Raji (cell line): Measurements from ENCODE around the gene USP7.

Experiments
- POLR2A ChIP-seq: IDR thresholded peaks from 2 replicates; pipeline ENCODE4 v1.6.1; 2011; ENCODE audit warnings: low read depth, low read length, control low read depth; ENCODE audit not compliant: insufficient read depth

USP7 gene

DNA sequence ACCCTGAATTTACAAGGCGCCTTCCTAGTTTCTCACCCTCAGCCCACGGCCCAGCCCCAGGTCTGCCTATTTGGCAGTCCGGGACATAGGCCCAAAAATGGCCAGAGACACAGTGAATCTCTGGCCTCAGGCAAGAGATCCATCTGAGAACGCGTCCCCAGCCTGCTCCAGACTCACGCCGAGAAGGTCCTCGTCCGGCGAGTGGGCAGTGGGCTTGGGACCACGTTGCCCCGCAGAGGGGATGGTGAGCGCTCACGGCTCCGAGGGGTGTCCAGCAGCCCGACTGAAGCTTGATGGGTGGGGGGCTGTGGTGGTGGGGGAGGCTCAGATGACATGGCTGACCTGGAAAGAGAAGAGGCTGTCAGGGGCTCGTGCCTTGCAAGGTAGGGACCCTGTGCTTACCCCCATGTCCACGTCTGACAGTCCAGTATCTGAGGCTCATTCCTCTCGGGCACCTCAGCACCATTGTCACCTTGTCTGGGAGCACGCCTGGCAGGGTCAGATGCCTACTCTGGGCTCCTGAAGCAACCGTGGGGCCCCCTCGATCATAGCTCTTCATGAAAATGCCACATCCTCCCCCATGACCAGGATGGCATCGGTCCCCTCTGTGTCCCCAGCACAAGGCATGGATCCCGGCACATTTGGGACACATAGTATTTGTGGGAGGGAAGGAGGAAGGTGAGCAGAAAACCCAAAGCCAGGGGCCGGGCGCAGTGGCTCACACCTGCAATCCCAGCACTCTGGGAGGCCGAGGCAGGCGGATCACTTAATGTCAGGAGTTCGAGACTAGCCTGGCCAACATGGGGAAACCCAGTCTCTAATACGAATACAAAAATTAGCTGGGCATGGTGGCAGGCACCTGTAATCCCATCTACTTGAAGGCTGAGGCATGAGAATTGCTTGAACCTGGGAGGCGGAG lies 104.5 kb downstream of the USP7 start:
- TF ChIP-seq POLR2A = no peak

DNA sequence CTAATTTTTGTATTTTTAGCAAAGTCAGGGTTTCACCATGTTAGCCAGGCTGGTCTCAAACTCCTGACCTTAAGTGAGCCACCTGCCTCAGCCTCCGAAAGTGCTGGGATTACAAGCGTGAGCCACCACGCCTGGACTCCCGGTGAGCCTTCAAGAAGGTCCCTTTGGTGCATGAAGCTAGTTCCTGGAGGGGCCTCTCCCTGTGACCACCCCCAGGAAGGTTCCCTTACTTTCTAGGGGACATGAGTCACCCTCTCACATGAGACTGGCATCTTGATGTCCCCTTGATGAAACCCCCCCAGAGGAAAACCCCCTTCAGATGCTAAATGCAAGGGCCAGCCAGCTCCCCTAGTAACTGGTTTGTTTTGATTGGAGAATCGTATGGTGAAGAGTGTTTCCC lies 107.7 kb downstream of the USP7 start:
- no peak for TF ChIP-seq POLR2A

DNA sequence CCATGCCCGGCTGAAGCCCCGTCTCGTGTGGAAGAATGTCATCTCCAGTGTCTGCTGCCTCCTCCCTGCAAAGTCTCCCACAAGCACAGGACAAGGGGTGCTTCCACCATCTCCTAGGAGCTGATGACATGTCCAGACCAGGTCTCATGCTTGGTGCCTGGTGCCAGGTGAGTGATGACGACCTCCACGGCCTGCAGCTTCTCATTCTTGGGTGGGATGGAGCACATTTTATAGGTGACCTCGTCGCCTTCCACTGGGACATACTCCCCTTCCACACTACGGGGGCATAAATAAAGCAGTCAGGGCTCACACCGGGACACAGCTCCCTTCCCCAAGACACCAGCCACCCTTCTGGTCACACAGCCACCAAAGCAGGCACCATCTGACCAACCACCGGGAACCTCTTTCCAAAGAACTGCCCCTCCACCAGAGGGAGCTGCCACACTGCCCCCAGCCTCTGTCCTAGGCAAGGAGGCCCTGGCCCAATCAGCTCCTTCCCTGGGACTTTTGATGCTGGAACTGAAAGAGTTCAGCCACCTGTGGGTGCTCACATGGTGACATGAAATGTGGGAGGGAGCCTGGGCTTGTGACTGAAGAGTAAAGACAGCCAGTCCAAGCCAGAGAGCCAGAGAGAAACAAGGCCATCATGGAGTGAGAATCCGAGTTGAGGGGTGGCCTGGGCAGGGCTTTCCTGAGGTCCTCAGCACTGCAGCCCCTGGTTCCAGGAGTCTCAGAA lies 108.5 kb downstream of the USP7 start:
- no peak for TF ChIP-seq POLR2A

DNA sequence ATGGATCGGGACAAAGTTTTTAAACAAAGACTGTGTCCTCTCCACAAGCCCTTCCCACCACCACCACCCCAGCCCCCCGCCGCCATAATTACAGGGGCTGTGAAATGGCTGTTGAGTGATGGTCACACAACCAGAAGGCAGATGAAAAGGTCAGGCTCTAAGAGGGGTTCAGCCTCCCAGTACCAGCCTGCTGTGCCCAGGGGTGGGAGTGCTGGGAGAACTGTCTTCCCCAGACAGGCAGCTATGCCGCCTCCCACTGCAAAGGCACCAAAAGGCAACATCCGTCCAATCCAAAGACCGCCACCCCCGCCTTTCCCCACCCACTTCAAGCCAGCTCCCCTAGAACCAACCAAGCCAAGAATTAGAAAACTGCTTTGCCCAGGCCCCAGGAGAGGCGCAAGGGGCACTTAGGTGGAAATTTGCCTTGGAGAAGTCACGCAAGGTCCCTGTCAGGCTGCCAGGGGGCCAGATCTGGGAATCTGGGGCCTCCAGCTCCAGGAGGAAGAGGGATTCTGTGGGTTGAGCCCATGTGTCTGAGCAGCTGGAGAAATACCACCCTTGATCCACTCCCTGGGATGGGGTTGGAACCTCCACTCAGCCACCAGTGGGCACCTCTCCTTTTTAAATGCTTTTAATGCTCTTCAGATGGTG lies 109.3 kb downstream of the USP7 start:
- no peak for TF ChIP-seq POLR2A

DNA sequence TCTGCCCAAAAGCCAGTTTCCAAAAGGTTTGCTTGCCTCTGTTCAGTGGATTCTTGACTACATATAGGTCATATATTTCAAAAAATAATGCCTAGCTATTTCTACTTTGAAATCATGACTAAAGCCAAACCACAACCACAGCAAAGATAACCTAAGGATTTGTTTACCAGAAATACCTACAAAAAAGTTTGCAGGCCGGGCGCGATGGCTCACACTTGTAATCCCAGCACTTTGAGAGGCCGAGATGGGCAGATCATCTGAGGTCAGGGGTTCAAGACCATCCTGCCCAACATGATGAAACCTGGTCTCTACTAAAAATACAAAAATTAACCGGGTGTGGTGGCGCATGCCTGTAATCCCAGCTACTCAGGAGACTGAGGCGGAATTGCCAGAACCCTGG lies 110.1 kb downstream of the USP7 start:
- no peak for TF ChIP-seq POLR2A

DNA sequence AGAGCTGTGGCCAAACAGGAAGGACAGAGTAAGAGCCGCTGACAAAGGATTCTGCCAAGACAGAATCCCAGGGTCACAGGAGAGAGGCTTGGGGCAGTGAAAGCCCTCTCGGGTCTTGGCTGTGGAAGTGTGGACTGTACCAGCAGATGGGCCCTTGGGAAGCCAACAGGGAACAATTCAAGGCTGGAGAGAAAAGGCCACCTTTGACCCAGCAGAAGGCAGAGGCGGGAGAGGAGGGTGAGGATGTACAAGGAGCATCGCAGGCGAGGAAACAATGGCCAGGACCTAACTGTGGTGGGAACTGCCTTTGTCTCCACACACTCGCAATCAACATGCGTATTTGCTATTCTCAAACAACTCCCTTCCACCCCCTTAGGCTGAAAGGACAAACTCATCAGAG lies 110.6 kb downstream of the USP7 start:
- no peak for TF ChIP-seq POLR2A

DNA sequence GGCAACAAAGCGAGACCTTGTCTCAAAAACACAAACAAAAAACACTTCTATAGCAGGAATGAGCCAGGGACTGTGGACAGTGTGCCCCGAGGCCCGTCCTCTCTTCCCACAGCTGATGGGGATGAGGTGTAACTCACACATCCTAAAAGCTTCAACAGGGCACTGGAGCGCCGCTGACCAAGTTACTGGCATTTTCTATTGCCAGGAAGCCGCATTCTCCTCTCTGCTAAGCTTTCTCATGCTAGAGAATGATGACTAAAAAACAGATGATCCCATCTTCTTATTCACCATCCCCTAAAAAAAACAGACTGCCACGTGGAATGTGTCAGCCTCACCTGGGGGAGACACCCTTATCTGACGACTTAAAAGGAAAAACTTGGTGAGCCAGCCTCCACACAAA lies 111.2 kb downstream of the USP7 start:
- no peak for TF ChIP-seq POLR2A

DNA sequence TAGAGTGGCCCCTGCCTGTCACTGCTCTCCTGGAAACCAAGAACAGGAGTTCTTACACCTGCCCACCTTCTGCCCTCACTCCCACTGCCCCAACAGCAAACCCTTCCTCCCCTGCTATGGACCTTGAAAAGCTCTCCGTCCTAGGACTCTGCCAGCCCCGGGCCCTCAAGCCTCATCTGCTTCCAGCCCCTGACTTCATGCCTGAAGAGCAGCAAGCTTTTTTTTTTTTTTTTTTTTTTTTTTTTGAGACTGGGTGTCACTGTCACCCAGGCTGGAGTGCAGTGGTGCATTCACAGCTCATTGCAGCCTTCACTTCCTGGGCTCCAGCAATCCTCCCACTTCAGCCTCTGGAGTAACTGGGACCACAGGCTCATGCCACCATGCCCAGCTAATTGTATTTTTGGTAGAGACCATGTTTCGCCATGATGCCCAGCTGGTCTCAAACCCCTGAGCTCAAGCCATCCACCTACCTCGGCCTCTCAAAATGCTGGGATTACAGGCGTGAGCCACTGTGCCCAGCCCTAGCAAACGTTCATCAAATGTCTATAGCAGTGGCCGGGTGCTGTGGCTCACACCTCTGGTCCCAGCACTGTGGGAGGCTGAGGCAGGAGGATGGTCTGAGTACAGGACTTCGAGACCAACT lies 111.8 kb downstream of the USP7 start:
- no peak for TF ChIP-seq POLR2A

DNA sequence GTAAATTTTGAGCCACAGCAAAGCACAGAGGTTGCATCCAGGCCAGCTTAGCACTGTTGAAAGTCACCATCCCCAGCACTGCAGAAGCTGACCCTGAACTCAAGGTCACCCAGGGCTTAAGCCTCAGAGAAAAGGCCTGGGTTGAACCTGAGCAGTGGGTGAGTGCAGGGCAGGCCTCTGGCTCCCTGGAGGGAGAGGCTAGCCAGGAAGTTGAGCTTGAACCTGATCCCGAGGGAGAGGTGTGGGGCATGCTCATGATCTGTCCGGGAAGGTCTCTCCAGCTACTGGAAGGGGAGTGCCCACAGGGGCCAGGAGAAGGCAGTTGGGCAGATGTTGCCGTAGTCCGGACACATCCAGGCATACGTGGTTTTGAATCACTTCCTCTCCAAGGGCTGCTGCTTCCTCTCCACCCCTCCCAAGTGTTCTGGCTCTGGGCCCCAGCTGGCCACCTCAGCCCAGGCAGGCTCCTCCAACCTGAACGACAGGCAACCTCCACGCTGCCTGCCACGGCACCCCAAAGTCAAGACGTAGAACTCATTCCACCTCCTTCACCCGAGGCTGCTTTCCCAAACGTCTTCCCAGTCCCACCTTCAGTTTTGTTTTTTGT lies 113.3 kb downstream of the USP7 start:
- no peak for TF ChIP-seq POLR2A

DNA sequence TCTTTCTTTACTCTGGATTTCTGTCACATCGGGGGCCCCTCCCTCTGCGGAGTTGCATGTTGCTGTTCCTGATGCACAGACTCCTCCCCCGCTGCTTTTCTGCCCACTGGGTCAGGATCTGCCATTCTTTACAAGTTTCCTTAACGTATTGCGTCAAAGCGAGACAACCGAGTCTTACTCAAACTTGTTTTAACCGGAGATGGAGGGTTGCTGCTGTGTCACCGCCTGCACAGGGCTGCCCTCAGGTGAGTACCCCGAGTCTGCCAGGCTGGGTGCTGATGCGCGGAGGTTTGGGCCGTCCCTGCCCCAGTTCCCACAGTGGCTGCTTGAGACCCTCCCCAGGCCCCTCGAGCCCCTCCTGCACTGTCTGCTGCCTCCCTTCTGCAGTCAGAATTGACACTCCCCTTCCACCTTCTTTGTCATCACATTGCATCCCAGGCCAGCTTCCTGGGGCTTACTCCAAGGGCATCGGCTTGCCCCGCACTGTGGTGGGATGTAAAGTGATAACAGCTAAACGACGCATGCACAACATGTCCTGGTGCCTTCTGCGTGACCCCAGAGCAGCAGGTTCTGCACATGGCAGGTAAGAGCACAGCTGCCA lies 114.2 kb downstream of the USP7 start:
- no peak for TF ChIP-seq POLR2A

DNA sequence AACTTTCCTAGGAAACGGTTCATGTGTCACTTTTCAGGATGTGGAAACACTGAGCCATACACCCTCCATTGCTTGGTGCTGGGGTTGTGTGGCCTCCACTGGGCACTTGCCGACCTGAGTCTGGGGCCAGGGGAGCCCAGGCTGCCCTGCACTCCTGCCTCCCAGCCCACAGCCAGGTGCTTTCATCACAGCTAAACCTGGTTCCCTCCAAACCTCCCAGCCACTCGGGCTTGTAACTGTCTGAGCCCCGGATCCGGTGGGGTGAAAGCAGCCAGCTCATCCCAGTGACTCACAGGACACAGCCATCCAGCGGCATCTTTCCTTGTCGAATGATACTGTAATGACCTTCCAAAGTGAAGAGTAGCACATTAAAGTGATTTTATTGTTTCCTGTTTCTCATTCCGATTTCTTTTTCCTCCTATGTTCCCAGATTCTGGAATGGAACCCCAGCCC lies 114.7 kb downstream of the USP7 start:
- TF ChIP-seq POLR2A = no peak

DNA sequence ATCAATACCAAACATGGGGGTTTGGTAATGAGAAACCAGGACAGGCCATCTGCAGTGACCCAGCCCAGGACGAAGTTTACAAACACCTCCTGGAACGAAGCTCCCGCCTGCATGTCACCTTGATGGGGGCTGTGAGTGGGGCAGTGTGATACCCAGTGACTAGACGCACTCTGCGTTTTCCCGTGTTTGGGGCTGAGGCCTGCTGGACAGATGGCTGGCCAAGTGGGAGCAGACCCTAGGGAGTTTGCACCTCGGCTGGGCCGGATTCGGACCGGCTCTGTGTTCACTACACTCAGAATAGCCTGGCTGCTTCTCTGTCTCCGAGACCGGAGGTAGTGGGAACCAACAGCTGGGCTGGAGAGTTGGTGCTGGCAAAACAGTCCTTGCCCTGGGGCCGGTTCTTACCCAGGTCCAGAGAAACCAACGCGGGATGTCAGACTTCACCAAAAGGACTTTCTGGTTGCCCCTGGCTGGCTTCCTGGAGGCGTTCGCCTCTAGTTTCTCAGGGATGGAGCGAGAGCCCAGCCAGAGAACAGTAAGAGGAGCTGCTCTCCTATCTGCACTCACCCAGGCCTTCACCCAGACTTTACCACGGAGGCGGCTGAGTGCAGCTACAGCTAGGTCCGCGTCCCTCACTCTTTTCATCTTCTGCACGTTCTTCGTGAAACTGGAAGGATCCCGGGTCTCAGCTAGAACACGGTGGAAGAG lies 115.3 kb downstream of the USP7 start:
- no peak for TF ChIP-seq POLR2A

DNA sequence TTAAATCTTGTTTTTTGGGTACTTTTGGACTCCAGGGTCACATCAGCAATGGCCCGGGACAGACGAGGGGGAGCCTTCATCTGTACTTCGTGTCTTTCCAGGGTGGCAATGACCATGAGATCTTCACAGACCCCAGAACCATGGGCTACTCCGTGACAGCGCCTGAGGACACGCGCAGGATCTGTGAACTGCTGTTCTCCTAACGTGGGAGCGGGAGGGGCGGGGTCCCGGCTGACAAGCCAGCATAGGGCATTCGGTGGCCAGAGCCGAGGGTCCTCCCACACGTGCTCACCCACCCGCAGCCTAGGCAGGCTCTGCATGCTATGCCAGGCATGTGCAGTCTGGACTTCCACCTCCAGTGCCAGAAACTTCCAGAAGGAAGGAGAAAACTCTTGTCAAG lies 116.1 kb downstream of the USP7 start:
- no peak for TF ChIP-seq POLR2A

DNA sequence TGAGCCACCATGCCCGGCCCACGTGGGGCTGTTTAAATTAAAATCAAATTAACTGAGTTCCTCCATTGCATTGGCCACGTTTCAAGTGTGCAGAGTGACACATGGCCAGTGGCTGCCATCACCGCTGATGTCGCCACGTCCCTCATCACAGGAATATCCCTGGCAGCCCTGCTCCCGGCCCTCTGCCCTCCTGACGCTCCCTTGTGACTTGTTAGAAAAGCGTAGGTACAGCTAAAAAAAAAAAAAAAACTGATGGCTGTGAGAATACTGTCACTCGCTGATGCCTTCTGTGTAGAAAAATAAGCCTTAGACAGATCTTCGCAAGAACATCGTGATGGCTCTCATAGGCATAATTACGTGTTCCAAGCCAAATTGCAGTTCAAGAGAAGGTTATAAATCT lies 116.6 kb downstream of the USP7 start:
- no peak for TF ChIP-seq POLR2A
